Breast epithelium (tissue), 4 donors: ENCODE measurements around the gene RP2. TPM values are rescaled to one million over a fixed set of nuclear protein-coding genes. Genes with fewer than 3 reads are reported as not detected.

ENCODE experiments used
- DNase-seq, 2 donors: peaks; one replicate each; pipeline ENCODE4 v3.0.0-alpha.2; 2019; ENCODE audit warnings: low spot score in 2 of 2
- H3K27ac ChIP-seq, 2 donors: fragments of 200-600 bp; sonication (generic) in 1 of 2; one replicate each; pipeline ENCODE4 v1.5.1; 2016 to 2019; ENCODE audit warnings: mild to moderate bottlenecking in 1 of 2
- H3K27me3 ChIP-seq, 2 donors: fragments of 200-600 bp; sonication (generic) in 1 of 2; one replicate each; pipeline versions ENCODE4 v1.5.1 to v1.6.0; 2017 to 2019; ENCODE audit warnings: control low read depth in 1 of 2, mild to moderate bottlenecking in 1 of 2
- H3K36me3 ChIP-seq: fragments of 200-600 bp; one replicate; pipeline ENCODE4 v1.5.1; 2019
- H3K4me1 ChIP-seq, 2 donors: fragments of 200-600 bp; sonication (generic); one replicate each; pipeline ENCODE4 v1.5.1; 2016 to 2019; ENCODE audit warnings: control low read depth in 1 of 2
- H3K4me3 ChIP-seq, 3 donors: fragments of 200-600 bp; sonication (generic); 1 replicate in 2 of 3; 2 replicates in 1 of 3; pipeline ENCODE4 v1.5.1; 2016 to 2019; ENCODE audit warnings: mild to moderate bottlenecking in 3 of 3, moderate library complexity in 2 of 3
- H3K9me3 ChIP-seq, 2 donors: fragments of 200-600 bp; sonication (generic) in 1 of 2; one replicate each; pipeline ENCODE4 v1.5.1; 2016 to 2019; ENCODE audit warnings: control low read depth in 1 of 2
- CTCF ChIP-seq, 3 donors: fragments of 450-650 bp; IDR thresholded peaks; one replicate each; pipeline ENCODE4 v1.5.1; 2016 to 2017; ENCODE audit warnings: antibody characterized with exemption in 3 of 3, mild to moderate bottlenecking in 3 of 3, moderate library complexity in 3 of 3
- POLR2A ChIP-seq: fragments of 450-650 bp; IDR thresholded peaks from one replicate; pipeline ENCODE4 v1.6.1; 2016; ENCODE audit warnings: antibody characterized with exemption, mild to moderate bottlenecking, moderate library complexity
- POLR2AphosphoS5 ChIP-seq, 3 donors: sonication (generic); formaldehyde crosslinking; IDR thresholded peaks; one replicate each; pipeline ENCODE4 v1.6.1; 2017; ENCODE audit warnings: antibody characterized with exemption in 3 of 3
- intact Hi-C: fragments of 100-400 bp; cut with DNase I; formaldehyde crosslinking; loops from one replicate; pipeline ENCODE4 v1.15.1; 2023; ENCODE audit warnings: low total_unique reads
- total RNA-seq, 3 donors: library from RNA; depleted of rRNA; stranded (reverse); fragments of >200 nt; gene quantifications; one replicate each; pipeline ENCODE4 v1.1.0, GENCODE V29; 2016

Gene RP2
- total RNA-seq, result 10 to 100 TPM; 11.8 to 13.8 (median 12.5) TPM

- Histone ChIP-seq H3K27ac (peak within 1 kb of the TSS; percentile 84 to 90), H3K36me3 (no peaks in the 10 kb centered on the region), H3K9me3 (no peaks in the 10 kb centered on the region), H3K27me3 (peaks cover 0 to 7% of the 10 kb centered on the region in 2 donors), H3K4me3 (peak within 1 kb of the TSS; percentile 60 to 81 (median 70)), H3K4me1 (no peaks in the 10 kb centered on the region)
- TF ChIP-seq POLR2A (peak; percentile 32), CTCF (IDR thresholded peaks at IDR 0.05) (peak in 1 of 3 donors; percentile 23), POLR2AphosphoS5 (IDR thresholded peaks at IDR 0.05) (peak; percentile 29 to 80 (median 37))
- peak; percentile 82 to 90 for DNase-seq
- intact Hi-C loops, result no loop called here
Observed at GRCh38 chrX:46836701-46837557, at the start of gene RP2. RP2 (plus strand) TSS chrX:46837043; CDS start chrX:46837101, 58 bp downstream.

- Histone ChIP-seq H3K4me3 (no peak overlapping the region), H3K36me3 (no peaks in the 10 kb centered on the region), H3K27me3 (no peaks in the 10 kb centered on the region), H3K4me1 (no peaks in the 10 kb centered on the region), H3K9me3 (no peaks in the 10 kb centered on the region), H3K27ac (no peak overlapping the region)
- intact Hi-C loops, result no loop called here
- DNase-seq, result no peak
- TF ChIP-seq POLR2AphosphoS5 (IDR thresholded peaks at IDR 0.05) (no peak), POLR2A (no peak), CTCF (IDR thresholded peaks at IDR 0.05) (no peak)
Observed at GRCh38 chrX:46788902-46789301, 47.9 kb upstream of the RP2 start.

GRCh38 chrX:46791927-46792809 lies 44.7 kb upstream of the RP2 start:
- H3K9me3 ChIP-seq, result no peaks in the 10 kb centered on the region
- intact Hi-C loops, result no loop called here
- peak overlapping the region; percentile 62 to 65 for H3K27ac ChIP-seq
- peak in 1 of 2 donors; percentile 46 for DNase-seq
- no peaks in the 10 kb centered on the region for H3K27me3 ChIP-seq
- no peaks in the 10 kb centered on the region for H3K36me3 ChIP-seq
- no peak overlapping the region for H3K4me3 ChIP-seq
- H3K4me1 ChIP-seq, result no peaks in the 10 kb centered on the region
- no peak for TF ChIP-seq CTCF (IDR thresholded peaks at IDR 0.05)
- TF ChIP-seq POLR2AphosphoS5 (IDR thresholded peaks at IDR 0.05), result no peak
- TF ChIP-seq POLR2A, result no peak

GRCh38 chrX:46792810-46793188 lies 44.0 kb upstream of the RP2 start:
- Histone ChIP-seq H3K36me3 (no peaks in the 10 kb centered on the region), H3K4me3 (peak overlapping the region in 1 of 3 donors; percentile 12), H3K9me3 (no peaks in the 10 kb centered on the region), H3K27me3 (no peaks in the 10 kb centered on the region), H3K27ac (peak overlapping the region; percentile 62 to 65), H3K4me1 (no peaks in the 10 kb centered on the region)
- DNase-seq, result no peak
- intact Hi-C loops, result no loop called here
- TF ChIP-seq CTCF (IDR thresholded peaks at IDR 0.05) (no peak), POLR2AphosphoS5 (IDR thresholded peaks at IDR 0.05) (no peak), POLR2A (no peak)
